HG03442 (cell line): Measurements from ENCODE around the gene ZNF740.

ENCODE experiments used
- ATAC-seq: cut with Tn5 transposase; IDR thresholded peaks from one replicate; pipeline ENCODE4 v1.9.1; 2021; ENCODE audit warnings: mild to moderate bottlenecking, moderate library complexity; ENCODE audit not compliant: unreplicated experiment

The ZNF740 gene

DNA sequence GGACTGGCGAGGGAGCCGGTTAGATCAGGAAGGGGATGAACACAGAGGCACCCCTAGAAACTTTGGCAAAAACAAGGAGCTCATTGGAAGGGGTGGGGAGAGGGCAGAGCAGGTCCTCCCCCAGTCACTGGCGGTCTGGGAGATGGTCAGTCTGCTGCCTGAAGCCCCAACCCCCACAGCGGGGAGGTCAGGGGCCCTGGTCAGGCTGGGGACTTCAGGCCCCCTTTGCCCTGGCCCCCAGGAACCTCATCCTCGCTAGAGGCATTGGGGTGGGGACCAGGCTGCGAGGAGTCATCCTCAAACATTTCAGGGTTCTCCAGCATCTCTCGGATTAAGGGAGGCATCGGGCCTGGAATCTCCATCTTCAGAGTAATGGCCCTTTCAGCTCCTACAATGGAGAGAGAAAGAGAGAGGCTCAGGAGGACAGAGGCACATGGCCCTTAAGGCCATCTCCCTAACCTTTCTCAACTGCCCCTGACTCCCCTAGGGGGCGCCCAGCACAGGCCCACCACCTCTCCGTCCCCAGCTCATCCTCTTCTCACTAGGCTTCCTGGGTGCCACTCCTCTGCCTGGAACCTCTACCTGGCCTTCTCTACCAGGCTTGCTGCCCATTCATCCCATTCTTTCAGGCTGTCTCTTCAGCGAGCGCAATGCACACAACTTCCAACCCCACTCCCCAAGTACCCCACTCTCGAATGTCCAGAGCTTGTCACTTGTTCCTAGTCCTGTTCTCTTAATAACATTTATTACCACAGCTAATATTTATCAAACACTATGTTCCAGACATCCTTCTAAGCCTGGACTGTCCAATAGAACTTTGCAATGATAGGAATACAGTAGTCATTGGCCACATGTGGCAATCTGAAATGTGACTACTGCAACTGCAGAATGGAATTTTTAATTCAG, 31.2 kb downstream of the ZNF740 start:
- no peak for ATAC-seq

DNA sequence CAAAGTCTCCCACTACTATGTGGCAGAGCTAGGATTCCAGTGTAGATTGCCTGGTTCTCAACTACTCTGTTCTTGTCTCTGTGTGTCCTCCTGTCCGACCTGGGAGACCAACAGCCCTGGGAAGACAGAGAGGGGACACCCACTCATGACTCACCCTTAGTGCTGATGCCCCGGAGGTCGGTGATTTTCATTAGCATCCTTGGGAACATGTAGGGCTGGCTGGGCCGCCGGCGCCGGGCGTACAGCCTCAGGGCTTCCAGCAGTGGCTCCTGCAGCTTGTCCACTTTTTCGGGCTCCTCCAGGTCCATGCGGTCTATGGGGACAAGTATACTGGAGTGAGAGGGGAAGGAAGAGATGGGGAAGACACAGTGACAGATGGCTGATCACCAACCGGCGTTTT, 32.4 kb downstream of the ZNF740 start:
- no peak for ATAC-seq

DNA sequence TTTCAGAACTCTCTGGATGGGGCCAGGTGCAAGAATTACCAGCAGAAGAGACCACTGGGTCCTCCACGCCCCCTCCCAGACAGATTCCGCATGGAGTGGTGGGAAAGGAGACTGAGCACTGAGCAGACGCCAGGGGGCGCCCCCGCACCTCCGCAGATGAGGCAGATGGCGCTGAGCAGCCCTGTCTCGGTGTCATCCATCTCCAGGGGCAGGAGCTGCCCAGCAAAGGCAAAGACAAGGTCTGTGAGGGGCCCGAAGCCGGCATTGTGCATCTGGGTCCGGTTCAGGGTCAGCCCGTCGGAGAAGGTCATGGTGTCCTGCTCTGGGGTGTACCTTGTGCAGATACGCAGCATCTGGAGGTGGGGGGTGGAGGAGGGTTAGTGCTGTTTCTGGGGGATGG, 32.8 kb downstream of the ZNF740 start:
- no peak for ATAC-seq

GRCh38 chr12:53214221-53214620, 33.7 kb downstream of the ZNF740 start:
- no peak for ATAC-seq

GRCh38 chr12:53214687-53215455, 34.3 kb downstream of the ZNF740 start:
- no peak for ATAC-seq

DNA sequence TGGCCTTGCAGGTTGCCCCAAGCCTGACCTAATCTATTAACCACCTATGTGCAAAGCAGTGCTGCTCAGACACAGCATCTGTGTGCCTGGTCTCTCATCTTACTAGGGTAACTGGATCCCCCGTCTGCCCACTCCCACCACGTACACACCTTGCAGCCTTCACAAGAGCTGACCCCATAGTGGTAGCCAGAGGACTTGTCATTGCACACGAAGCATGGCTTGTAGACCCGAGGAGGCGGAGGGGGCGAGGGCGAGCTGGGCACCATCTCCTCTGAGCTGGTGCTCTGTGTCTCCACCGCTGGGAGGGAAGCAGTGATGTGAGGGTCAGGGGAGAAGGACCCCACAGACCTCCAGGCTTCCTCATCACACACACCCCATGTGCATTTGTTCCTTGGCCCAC, 35.0 kb downstream of the ZNF740 start:
- no peak for ATAC-seq

DNA sequence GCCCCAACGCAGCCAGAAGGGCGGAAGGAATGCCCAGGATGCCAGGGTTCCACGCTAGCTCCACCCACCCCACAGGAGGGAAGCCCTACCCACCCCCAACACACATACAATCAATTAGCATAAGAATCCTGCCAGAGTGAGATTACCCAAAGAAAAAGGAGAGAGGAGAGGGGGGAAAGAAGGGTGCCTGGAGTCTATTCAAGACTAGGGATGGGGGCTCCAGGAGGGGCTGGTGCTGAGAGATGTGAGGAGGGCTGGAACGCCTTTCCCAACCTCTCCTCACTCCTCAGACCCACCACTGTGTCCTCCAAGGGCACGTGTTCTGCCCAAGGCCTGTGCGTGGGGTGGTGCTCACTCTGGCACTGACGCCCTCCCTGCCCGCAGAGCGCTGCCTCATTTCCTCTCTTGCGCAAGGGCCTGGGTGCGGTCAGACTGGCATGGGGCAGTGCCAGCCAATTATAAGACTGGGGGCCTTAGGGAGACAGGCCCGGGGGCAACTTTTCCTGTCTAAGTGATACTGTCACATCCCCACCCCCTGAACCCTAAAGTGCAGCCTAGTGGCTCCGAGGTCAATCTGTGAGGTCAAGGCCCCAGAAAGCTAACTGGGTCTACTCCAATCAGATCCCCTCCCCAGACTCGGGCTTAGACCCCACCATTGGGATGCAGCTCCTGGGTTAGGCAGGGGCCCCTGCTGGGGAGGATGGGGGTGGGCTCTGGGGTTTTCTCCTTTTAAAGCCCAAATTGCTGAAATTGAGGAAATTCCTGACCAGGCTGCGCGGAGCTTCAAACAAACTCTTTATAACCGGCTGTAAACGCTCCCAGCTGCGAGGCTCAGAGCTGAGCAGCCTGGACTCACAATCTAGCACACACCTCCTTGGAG, 36.8 kb downstream of the ZNF740 start:
- ATAC-seq = no peak

DNA sequence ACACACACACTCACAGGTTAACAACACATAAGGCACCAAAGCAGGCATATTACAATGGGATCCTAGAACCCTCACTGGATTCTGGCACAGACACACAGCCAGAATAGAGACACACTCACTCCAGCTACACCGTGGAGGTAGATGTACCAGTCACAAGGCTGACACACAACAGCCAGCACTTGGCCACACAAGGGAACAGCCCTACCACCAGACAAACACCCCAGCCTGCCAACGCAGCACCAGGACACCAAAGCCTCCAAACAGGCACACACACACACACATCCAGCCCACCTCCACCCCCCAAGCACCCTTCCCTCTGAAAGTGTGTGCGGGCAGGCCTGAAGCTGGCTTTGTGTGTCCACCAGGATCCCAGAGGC, 37.4 kb downstream of the ZNF740 start:
- no peak for ATAC-seq

DNA sequence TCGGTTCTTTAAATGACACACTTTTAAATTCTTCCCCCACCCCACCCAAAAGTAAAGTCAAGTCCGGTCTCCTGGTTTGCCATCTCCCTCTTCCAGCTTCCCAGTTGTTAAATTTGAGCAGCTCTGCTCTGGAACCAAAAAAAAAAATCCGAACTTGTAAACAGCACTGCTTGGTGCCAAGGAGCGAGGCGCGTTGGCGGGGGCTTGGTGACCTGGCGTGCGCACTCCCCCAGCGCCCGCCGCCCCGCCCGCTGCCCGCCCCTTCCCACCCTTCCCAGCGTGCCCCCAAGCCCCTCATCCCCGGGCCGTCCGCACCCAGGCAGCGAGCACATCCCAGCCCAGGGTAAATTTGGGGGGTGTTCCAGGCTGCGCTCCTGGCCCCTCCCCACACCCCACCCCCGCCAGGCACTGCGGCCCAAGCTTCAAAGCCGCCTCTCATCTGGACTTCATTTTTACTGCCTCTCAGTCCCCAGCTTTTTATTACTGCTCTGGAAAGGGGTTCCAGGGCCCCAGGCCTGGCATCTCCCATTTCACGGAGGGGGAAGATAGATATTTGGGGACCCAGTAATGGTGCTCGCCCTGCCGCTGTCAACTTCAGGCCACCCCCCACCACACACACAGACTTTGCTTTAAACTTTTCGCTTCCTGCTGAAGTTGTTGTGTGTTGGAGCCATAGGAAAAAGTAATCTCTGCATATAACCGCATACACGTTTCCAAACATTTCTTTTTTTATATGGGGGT, 38.2 kb downstream of the ZNF740 start:
- no peak for ATAC-seq

DNA sequence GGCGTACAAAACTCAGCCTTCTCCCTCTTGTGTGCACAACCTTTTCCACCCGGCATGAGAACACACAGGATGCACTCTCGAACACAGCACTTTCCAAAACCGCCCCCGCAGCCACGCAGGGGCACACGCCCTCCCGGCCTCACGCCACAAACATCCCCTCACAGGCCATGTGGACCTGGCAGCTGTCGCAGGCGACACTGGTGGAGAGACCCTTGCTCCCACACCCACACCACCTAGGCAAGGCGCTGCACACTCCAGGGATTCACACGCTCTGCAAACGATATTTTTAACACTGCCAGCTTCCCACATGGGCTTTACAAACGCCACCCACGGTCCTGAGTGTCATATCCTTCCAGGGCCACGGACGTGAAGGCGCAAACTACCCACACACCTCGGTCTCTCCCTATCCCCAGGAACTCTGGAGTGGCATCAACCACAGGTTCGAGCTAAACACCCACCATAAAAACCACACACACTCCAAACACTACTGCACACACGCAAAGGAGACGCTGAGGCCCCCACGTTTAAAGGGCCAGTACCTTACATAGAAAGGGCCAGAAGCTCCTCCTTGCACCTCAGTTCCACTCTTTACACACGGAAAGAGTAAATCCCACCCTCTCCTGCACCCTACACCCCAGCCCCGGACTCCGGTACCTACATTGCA, 38.9 kb downstream of the ZNF740 start:
- ATAC-seq = peak; percentile 16

- peak; percentile 25 for ATAC-seq
These were observed 39.6 kb downstream of the ZNF740 start for GRCh38 chr12:53219956-53220693.

GRCh38 chr12:53220694-53221202, 40.2 kb downstream of the ZNF740 start:
- ATAC-seq = peak; percentile 41

DNA sequence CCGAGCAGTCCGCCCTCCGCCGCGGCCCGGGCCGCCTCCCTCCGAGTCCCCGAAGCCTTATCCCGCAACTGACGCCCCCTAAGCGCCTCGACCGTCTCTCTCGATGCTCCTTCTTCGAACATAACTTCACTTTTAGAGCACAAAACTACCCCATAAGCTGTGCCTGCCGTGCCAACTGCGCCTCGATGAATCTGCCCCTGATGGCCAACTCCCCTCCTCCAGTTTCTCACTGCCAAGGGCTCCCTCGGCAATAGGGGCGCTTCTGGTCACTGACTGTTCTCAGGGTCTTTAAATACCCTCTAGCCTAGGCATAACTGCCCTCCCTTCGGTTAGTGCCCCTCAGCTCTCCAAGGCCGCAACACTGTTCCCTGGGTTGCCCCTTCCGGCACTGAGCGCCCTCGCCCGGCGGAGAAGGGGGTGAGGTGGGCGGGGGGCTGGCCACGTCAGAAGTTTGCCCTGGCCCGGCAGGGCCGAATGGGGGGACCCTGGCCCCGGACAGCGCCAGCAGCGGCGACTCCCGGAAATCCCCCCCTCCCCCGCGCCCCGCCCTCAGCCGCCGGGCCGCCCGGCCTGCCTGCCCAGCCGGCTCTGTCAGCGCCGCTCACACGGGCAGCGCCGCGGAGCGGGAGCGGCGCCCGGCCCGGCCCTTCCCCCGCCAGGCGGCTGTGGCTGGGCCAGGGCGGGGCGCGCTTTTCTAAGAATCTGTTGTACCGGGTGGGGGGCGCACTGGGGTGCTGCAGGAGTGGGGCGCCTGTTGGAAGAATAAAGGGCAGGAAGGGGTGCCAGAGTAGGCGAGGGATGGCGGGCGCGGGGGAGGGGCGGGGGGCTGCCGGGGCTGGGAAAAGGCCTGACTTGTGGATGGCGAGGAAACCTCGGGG, 40.9 kb downstream of the ZNF740 start:
- peak; percentile 18 for ATAC-seq

DNA sequence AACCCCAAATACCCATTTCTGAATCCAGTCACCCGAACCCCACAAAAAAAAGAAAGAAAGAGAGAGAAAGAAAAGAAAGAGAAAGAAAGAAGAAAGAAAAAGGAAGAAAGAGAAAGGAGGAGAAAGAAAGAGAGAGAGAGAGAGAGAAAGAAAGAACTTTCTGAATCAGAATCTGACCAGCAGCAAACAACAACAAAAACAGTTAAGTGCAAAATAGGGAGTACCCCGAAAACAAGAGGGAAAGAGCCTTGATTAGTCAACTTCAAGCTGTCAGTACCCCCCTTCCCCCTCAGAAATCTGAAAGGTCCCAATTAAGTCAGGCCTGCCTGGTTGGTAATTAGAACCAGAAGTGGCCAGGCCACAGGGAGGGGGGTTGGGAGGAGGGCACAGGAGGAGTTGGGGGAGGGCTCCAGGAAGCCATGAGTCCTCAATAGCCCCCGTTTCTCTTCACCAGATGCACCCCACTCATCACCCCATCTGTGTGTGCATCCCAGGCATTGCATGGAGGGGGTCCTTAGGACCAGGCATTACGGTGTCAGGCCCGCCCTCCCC, 41.7 kb downstream of the ZNF740 start:
- ATAC-seq = no peak

- no peak for ATAC-seq
These were observed 42.3 kb downstream of the ZNF740 start for GRCh38 chr12:53222806-53223261.

DNA sequence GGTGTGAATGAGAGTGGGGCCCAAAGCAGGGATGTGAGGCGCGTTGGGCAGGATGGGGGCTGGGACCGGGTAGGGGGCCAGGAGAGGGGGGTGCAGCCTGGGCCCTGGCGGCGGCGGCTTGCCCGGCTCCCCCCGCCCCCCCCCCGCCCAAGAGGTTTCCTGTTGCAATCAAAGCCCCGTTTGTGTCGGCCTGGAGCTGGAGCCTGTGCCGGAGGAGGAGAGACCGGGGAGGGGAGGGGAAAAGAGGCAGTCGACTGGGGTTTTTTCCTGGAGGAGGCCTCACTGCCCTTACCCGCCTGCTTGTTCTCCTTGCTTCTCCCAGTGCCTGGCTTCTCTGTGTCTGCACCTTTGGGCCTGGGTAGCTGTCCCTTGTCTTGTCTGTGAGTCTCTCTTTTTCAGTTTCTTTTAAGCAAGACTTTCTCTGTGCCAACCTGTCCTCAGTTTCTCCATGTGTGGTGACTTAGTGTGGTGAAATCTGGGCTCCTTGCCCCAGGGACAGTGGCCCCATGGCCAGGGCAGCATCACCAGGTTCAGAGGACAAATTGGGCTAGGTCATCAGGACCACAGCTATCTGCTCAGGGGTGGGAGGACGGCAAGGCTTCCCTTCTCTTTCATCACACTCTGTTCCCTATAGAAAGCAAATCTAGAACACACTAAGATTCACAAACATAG, 43.0 kb downstream of the ZNF740 start:
- ATAC-seq = no peak
